NCI-H2227 (cell line): ENCODE measurements around the gene RNF11.

Experiments
- DNase-seq: peaks from one replicate; lab custom pipeline; 2025; ENCODE audit not compliant: unreplicated experiment; lab: John Stamatoyannopoulos, UW

The RNF11 gene

GRCh38 chr1:51263147-51263877, 27.2 kb downstream of the RNF11 start:
- DNase-seq, result no peak

- no peak for DNase-seq
Observed at GRCh38 chr1:51264451-51264850, 28.4 kb downstream of the RNF11 start.

- DNase-seq, result no peak
Observed at GRCh38 chr1:51265618-51266017, 29.5 kb downstream of the RNF11 start.

- no peak for DNase-seq
Observed at GRCh38 chr1:51266181-51266580, 30.1 kb downstream of the RNF11 start.

DNA sequence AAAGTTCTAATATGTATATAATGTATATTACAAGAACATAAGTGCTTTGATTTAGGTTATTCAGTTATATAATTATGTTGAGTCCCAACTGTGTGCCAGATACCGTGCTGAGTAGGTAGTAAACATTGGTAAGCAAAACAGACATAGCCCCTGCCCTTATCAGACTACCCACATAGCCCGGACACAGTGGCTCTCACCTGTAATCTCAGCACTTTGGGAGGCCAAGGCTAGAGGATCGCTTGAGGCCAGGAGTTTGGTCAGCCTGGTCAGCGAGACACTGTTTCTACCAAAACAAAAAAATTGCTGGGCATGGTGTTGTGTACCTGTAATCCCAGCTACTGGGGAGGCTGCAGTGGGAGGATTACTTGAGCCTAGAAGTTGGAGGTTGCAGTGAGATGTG, 30.7 kb downstream of the RNF11 start:
- DNase-seq, result no peak

DNA sequence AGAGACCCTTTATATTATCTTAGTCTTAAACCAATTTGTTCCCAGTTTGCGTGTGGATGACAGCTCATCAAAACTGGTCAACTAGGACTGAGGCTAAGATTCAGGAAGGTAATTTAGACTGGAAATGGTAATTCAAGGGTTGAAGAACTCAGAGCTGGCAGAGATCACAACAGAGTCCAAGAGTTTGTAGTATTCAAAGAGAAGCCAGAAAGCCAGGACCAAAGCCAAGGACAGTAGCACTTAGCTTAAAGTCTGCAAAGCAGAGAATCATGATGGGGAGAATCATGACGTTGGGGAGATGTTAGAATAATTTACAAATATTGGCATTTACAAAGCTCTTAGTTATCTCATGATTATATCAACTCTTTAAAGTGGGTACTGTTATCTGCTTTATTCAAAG, 32.6 kb downstream of the RNF11 start:
- DNase-seq, result no peak

GRCh38 chr1:51270751-51271150, 34.7 kb downstream of the RNF11 start:
- DNase-seq, result no peak

DNA sequence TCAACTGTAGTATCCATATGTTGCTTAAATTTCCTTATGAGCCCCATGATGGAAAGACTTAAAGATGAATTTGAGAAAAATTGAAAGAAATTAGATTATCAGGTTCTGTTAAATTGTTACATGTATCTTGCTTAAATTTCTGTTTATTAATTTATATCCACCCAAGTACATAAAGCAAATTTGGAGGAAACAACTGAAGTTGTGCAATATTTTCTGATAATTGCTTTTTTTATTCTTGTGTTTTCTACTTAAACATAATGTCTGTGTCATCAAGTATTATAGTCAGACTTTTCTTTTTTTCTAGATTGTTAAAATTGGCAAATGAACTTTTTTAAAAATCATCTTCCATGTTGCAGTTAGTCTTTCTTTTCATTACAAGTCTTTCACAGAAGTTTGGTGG, 36.8 kb downstream of the RNF11 start:
- no peak for DNase-seq

GRCh38 chr1:51274676-51275075, 38.6 kb downstream of the RNF11 start:
- DNase-seq, result no peak

GRCh38 chr1:51276286-51276685, 40.2 kb downstream of the RNF11 start:
- no peak for DNase-seq

DNA sequence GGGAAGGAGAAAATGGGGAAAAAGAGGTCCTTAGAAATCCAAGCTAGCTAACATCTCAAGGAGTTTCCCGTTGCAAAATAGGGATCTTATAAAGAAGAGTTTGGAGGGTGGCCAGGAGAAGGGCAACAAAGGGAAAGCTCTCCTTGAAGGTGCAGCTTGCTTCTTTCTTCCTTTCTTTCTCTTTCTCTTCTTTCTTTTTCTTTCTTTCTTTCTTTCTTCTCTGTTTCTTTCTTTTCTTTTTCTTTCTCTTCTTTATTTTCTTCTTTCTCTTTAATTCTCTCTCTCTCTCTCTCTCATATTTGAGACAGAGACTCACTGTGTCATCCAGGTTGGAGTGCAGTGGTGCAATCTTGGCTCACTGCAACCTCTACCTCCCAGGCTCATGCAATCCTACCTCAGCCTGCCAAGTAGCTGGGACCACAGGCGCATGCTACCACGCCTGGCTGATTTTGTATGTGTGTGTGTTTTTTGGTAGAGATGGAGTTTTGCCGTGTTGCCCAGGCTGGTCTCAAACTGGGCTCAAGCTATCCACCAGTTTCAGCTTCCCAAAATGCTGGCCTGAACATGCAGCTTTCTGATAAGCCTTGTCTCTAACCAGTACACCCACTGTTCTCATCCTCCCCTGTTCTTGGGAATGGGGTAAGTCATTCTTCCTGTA, 44.4 kb downstream of the RNF11 start:
- no peak for DNase-seq

DNA sequence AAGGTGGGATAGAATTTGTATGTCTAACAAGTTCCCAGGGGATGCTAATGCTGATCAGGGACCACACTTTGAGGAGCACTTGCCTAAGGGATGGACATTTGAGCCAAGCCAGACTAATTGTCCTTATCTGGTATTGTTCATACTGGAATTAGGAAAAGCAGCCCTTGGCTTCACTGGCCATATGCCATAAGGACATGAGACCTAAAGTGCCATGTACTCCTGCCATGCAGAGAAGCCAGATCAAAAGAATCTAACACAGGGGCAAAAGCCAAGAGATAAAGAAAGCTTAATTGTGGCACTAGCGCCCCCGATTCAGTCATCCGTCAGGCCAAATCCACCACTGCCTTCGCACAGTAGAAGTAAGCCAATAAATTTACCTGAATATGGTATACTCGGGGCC, 45.7 kb downstream of the RNF11 start:
- DNase-seq, result no peak

DNA sequence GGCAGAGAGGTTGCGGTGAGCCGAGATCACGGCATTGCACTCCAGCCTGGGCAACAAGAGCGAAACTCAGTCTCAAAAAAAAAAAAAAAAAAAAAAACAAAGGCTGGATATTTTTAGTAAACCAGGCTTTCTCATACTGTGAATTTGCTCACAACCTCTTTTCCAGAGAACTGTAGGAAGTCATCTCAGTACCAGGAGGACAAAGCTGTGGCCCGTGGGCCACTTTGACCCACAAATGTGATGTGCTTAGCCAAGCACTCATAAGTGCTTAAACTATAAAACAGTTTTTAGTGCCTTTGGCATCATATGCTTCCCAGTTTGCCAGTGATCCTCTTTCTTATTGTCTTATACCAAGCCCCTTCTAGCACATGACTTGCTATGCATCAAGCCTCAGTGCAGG, 46.5 kb downstream of the RNF11 start:
- DNase-seq, result no peak

DNA sequence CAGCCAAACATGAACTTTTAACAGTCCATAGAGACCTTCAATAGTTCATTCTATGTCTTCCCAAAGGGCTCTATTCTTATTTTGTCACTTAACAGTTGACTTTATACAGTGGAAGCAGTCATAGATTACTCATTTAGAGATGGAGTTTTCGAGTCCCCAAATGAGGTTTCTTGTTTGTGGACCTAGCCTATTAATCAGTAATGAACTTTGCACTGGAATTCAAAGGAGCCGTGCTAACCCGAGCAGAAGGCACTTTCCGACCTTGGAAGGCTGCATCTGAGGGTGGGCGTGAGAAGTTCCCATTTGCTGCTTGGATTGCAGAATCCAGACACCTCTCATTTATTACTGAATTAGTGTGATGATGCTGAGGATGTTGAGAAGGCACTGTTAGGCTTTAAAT, 47.9 kb downstream of the RNF11 start:
- no peak for DNase-seq

GRCh38 chr1:51284487-51284954, 48.4 kb downstream of the RNF11 start:
- no peak for DNase-seq

- DNase-seq, result no peak
Observed at GRCh38 chr1:51285055-51285454, 49.0 kb downstream of the RNF11 start.

GRCh38 chr1:51287966-51288365, 51.9 kb downstream of the RNF11 start:
- DNase-seq, result no peak

DNA sequence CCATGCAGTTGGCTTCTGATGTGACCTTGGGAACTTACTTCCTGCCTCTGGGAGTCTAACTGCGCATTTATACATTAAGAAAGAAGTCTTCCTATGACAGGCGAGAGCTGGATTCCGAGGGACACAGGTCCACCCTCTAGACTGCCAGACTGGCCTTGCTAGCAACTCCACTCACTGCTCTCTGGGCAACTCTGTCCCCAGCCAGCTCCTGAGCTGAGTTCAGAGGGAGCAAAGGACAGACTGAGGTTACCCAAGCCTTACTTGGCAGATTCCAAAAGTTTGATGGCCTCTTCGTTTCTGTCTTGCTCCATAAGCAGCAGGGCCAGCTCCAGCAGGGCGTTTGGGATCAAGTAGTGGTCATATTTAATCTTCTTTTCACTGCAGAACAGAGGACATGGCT, 52.5 kb downstream of the RNF11 start:
- DNase-seq, result no peak

GRCh38 chr1:51289676-51290488, 53.8 kb downstream of the RNF11 start:
- no peak for DNase-seq

DNA sequence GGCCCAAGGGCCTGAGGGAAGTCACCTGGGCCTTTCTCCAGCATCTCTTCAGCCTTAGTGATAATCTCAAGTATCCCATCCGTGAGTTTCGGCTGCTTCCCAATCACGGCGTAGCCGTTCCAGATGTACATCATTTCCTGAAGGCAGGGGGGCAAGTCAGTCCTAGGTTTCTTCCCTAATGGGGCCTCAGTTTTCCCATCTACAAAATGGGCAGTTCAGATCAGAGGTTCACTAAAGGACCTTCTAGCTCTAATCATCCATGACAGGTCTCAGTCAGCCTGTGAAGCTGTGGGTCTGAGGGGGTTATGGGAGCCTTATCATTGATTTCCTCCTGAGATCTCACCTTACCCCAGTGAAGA, 54.4 kb downstream of the RNF11 start:
- DNase-seq, result no peak

DNA sequence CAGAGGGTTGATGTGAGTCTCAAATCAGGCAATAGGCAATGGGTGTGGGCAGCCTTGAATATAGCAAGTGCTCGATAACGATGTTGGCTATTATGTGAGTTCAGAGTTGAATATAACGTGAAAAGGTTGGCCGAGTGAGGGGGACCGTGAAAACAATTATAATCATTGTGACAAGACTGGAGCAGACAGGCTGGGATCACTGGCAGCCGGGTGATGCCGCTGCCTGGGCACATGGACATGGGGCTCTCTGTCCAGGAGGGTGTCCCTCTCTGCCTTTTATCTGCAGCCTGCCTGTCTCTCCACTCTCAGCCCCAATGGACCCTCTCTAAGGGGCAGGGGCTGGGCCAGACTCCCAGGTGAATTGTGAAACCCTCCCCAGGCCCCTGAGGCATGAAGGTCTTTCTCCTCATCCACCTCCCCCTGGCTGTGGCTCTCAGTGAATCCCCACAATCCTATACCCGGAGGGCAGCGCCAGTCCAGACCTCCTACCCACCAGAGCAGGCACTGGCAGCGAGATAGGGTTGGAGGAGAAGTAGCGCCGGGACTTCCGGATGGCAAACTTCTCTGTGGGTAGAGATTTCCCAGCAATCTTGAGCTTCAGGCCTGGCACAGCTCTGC, 57.9 kb downstream of the RNF11 start:
- DNase-seq, result no peak
